SIG-M5 treated with dmso at 0.1 percent for 504 hours (cell line): ENCODE results near the gene MYRIP.
"Not testable (repeated sequence)": the region's sequence is repeated elsewhere in the genome, so short reads cannot be mapped to it uniquely, and the experiment has no call there.

ENCODE experiments used
- DNase-seq: peaks from one replicate; lab custom pipeline; 2025; ENCODE audit not compliant: unreplicated experiment; lab: John Stamatoyannopoulos, UW

Gene MYRIP

DNA sequence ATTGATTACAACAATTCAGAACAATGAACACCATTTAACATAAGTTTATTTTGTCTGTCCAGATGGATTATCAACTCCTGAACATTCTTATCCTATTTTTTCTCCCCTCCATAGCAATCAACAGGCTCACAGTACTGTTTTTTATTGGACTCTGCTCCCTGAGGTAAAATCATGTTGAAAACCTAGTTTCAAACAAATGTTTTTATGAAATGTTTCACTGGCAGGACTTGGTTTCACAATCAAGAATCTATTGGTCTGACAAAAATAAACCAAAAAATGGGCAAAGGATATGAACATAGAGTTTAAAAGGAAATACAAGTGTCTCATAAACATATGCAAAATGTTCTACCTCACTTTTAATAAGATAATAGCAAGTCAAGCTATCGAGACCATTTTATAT, 2.6 kb upstream of the MYRIP start:
- no peak for DNase-seq

GRCh38 chr3:39808467-39809180, 785 bp upstream of the MYRIP start:
- no peak for DNase-seq

- no peak for DNase-seq
These were observed 686 bp downstream of the MYRIP start for GRCh38 chr3:39809995-39810595.

- DNase-seq = no peak
These were observed 1.3 kb downstream of the MYRIP start for GRCh38 chr3:39810647-39811161.

- no peak for DNase-seq
These were observed 2.2 kb downstream of the MYRIP start for GRCh38 chr3:39811561-39811960.

DNA sequence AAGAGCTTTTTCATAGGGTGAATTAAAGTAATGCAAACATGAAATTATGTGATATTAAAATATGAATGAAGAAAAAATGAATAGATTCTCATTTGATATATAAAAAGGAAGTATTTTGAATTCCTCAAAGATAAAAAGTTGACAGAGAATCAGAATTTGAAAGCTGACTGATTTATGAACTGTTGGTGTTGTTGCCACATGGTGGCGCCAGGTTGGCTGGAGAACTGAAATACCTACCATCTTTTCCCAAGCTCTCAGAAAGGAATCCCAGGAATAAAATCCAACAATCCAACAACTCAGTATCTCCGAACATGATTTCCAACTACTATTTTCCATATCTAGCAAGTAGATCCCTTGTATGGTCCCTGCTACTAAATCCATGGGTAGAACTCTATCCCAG, 3.1 kb downstream of the MYRIP start:
- DNase-seq = no peak

GRCh38 chr3:39814007-39814406, 4.6 kb downstream of the MYRIP start:
- DNase-seq = no peak

- DNase-seq = no peak
These were observed 10.5 kb downstream of the MYRIP start for GRCh38 chr3:39819899-39820298.

GRCh38 chr3:39833764-39834163, 24.4 kb downstream of the MYRIP start:
- DNase-seq = not testable (repeated sequence)

- no peak for DNase-seq
These were observed 30.1 kb downstream of the MYRIP start for GRCh38 chr3:39839484-39839883.

DNA sequence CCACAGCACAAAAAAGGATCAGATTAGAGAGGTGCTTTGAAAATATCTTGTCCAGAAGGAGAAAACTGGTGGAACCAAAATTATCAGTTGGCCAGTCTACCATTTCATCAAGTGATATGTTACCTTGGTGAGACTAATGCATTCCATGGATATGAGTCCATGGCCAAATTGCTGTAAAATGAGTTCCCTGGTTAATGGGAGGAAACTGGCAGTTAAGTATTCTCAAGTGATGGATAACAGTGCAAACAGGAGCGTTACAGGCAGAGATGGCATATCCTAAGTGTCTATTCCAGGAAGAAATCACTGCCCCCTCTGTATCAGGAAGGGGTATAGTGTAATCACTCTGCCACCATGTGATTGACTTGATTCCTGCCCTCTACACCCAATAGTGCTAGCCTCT, 34.0 kb downstream of the MYRIP start:
- DNase-seq = no peak

GRCh38 chr3:39848365-39848764, 39.0 kb downstream of the MYRIP start:
- no peak for DNase-seq

- no peak for DNase-seq
These were observed 40.7 kb downstream of the MYRIP start for GRCh38 chr3:39849992-39850715.

DNA sequence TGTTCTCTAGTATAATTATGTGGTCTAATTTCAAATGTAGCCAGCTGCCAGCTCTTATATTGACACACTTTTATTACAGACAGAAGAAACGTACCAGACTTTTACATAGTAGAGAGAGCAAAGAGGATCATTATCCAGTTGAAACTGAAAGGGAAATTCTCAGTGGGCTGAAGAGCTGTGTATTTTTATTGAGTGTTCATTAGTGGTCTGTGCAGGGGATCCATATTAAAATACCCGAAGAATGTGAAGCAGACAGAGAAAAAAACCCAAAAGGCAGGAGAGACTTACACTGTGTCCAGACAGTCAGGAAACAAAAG, 41.3 kb downstream of the MYRIP start:
- DNase-seq = no peak

- no peak for DNase-seq
These were observed 46.1 kb downstream of the MYRIP start for GRCh38 chr3:39855517-39855916.

- DNase-seq = no peak
These were observed 60.5 kb downstream of the MYRIP start for GRCh38 chr3:39869890-39870289.

DNA sequence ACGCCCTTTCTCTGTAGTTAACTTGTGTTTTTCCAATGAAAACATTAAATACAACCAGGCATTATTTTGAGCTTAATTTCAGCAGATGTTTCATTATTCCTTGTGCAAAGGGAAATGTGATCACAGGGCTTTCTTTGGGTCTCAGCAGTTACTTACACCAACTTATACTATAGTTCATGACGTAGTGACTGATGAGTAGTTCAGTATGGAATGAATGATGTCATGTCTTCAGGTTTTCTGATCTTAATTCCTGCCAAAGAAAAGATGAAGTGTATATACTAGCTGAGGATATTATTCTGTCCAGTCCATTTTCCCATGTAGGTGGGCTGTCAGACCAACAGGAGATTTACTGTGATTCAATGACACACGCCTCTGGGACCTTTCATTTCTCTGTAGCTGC, 61.3 kb downstream of the MYRIP start:
- DNase-seq = no peak

GRCh38 chr3:39879581-39879980, 70.2 kb downstream of the MYRIP start:
- DNase-seq = no peak

- no peak for DNase-seq
These were observed 72.7 kb downstream of the MYRIP start for GRCh38 chr3:39882111-39882510.

DNA sequence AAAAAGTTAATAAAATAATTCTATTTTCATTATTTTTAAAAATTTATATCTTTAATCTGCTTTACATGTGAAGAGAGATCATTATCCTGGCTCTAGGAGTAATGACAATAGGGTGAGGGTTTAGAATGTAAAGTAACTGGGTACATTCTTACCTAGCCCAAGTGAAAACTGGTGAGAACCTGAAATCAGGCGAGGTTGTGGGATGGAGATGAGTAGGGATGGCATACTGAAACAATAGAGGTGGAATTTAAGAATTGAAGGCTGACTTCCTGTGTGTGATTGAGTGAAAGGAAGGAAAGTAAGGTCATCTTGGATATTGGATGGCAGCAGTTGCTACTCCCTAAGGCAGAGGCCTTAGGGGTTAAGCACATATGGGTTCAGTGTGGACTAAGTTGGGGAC, 82.7 kb downstream of the MYRIP start:
- no peak for DNase-seq

DNA sequence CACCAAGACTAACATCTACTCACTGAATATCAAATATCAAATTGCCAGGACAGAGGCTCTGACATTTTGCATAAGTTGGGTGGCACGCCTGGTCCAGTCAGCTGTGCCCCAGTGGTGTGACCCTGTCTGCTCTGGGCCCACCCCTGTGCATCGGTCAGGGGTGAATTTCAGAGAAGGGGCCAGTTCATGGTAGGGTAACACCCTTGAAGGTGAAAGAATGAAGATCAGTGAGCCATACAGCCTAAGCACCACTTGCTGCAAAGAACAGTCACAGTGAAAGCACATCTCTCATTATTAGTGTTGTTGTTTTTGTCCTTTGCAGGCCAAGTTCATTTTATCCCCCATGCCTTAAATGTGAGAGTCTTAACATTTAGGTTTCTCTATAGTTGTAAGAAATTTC, 86.8 kb downstream of the MYRIP start:
- no peak for DNase-seq

- DNase-seq = peak; percentile 2
These were observed 91.1 kb downstream of the MYRIP start for GRCh38 chr3:39900462-39901002.
